GM18951 (cell line): ENCODE measurements around the gene DNAJC13.

ENCODE experiments used
- POLR2A ChIP-seq: IDR thresholded peaks from 4 replicates; pipeline ENCODE4 v1.6.1; 2011; ENCODE audit warnings: mild to moderate bottlenecking; ENCODE audit not compliant: insufficient read length, insufficient read depth; ENCODE audit errors: extremely low read depth
- in situ Hi-C: fragments of 300-500 bp; cut with MboI; formaldehyde crosslinking; loops from one replicate; pipeline ENCODE4 v1.12.0; 2022; ENCODE audit warnings: low sequenced_read_pairs, mixed read lengths, inconsistent platforms; ENCODE audit not compliant: unreplicated experiment

The DNAJC13 gene

GRCh38 chr3:132530624-132531023, 113.3 kb downstream of the DNAJC13 start:
- in situ Hi-C loops: no loop called here
- TF ChIP-seq POLR2A: no peak

- in situ Hi-C loops: no loop called here
- no peak for TF ChIP-seq POLR2A
These were observed 118.5 kb downstream of the DNAJC13 start for GRCh38 chr3:132535575-132536441.

DNA sequence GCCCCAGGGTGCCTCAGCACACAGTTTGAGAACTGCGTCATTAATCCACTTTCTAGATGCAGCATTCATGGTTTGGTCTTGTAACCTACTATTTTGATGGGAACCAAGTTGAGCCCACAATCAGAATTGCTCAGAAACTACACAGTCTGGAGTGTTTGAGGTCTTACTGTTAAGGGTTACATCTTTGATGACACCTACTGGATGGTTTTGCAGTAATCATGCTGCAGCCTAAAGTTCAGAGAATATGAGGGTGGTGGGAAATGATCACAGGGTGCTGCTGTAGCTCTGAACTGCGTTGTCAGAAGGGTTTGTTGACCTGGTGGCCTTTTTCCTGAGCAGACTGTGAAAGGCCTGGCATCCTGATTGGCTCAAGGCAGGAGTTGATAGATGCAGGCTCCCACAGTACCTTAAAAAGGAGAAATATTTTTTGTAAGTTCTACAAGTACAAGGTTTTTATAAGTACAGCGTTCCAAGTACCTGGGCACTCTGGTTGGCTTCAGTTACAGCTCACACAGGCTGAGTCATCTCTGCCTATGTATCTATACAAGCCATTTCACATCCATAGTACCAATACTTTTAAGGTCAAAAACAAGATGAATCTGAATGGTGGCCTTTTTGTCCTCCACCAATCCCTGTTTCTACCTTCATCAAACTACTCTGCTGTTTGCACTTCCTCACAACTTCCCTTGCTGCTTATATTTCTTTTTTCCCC, 119.3 kb downstream of the DNAJC13 start:
- in situ Hi-C loops: no loop called here
- no peak for TF ChIP-seq POLR2A

DNA sequence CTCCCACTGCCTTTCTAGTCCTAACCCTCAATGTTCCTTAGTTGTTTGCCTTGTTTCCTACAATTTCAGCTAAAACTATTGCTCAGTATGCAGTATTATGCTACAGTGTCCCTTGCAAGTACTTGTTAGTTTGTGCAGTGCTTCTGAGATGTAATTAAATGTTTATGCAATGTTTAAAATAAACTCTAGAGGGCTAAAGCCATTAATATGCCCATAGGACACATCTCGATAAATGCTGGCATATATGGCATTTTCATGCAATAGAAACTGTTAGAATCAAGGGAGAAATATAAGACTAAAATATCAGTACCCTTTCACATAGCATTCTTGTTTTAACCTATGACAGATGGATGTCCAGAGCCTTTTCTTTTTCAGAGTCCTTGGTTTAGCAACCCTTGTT, 120.0 kb downstream of the DNAJC13 start:
- no peak for TF ChIP-seq POLR2A
- in situ Hi-C loops: no loop called here

DNA sequence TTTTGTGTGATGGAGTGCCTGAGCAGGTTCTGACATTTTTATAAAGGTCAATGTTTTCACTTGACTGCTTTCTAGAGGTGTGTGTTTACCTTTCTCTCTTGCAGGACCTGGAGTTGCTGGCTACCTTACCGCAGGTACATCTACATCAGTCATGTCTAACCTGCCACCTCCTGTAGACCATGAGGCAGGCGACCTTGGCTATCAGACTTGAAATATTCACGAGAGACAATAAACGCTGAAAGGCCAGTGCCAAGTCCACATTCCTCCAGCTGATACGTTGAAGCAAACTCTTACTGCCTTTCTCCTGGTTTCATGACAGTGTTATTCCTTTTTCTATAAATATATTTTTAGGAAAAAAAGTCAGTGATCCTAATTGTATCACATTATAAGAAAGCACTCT, 120.8 kb downstream of the DNAJC13 start:
- TF ChIP-seq POLR2A: no peak
- in situ Hi-C loops: no loop called here

DNA sequence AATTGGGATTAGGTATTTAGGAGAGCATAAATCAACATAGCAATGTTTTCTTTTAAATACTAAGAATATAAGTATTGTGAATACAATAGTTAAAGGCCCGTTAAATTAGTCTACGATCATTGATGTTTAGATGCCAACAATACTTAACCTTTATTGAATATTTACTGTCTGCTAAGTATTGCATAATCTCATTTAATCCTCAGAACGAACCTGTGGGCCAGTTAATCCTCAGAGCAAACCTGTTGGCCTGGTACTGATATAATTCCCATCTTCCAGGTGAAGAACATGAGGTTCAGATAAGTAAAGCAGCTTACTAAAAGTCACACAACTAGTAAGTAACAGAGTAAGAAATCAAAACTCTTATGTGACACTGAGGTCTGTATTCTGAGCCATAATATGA, 122.4 kb downstream of the DNAJC13 start:
- in situ Hi-C loops: loop anchor here (5.0 kb wide), 1 partner anchor 108 kb away; no protein-coding TSS in a partner anchor
- no peak for TF ChIP-seq POLR2A

- no peak for TF ChIP-seq POLR2A
- in situ Hi-C loops: loop anchor here (5.0 kb wide), 1 partner anchor 105 kb away; no protein-coding TSS in a partner anchor
These were observed 125.3 kb downstream of the DNAJC13 start for GRCh38 chr3:132542577-132542976.

DNA sequence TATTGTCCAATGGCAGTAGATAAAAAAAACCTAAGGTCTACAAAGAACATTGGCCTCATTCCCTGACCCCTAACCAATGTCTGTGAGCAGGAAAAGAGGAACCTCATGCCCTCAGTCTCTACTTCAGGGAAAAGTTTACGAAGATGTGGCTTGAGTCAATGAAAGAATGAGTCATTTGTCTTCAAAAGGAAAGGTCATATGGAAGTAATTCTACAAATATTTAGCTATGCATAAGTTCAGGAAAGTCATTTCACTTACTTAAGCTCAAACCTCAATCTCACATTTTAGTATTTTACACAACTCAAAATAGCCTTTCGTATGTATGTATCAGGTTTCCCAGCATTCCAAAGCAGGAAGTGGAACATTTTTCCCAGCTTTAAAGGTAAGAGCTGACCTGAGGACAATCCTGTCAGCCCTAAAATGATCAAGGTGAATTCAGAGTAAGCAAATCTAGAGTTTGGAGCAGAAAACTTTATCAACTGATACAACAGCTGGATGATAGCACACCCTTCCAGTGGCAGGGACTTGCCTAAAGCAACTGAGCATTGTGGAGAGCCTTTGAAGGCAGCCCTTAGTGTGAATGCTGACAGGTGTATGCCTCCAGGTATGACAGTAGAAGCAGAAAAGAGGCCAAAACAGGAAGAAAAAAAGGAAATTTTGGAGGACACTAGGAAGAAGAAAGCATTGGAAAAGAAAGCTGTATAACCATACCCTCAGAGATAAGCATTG, 125.9 kb downstream of the DNAJC13 start:
- in situ Hi-C loops: loop anchor here (5.0 kb wide), 1 partner anchor 104 kb away; no protein-coding TSS in a partner anchor
- no peak for TF ChIP-seq POLR2A

DNA sequence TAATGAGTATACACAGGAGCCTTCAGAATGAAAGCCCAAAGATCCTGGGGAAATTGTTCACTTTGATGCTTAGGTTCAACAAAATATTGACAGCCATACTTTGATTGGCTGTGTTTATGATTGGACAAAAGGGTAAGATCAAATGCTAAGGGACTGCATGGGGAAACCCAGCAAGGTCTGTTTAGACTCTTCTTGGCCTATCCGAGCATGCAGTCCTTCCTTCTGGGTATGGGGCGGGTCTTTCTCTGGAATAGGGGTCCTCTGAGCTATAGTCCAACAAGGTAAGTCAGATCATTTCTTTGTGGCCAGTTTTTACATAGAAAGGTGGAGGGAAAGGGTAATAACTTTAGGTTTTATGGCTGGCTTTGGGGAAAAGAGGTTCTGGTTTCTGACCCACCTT, 126.8 kb downstream of the DNAJC13 start:
- no peak for TF ChIP-seq POLR2A
- in situ Hi-C loops: loop anchor here (5.0 kb wide), 1 partner anchor 103 kb away; no protein-coding TSS in a partner anchor

- in situ Hi-C loops: no loop called here
These were observed 128.2 kb downstream of the DNAJC13 start for GRCh38 chr3:132545471-132545870.

GRCh38 chr3:132549169-132549568, 131.9 kb downstream of the DNAJC13 start:
- no peak for TF ChIP-seq POLR2A
- in situ Hi-C loops: no loop called here

More at GRCh38 chr3:132545471-132545870, 128.2 kb downstream of the DNAJC13 start:
- TF ChIP-seq POLR2A: no peak

DNA sequence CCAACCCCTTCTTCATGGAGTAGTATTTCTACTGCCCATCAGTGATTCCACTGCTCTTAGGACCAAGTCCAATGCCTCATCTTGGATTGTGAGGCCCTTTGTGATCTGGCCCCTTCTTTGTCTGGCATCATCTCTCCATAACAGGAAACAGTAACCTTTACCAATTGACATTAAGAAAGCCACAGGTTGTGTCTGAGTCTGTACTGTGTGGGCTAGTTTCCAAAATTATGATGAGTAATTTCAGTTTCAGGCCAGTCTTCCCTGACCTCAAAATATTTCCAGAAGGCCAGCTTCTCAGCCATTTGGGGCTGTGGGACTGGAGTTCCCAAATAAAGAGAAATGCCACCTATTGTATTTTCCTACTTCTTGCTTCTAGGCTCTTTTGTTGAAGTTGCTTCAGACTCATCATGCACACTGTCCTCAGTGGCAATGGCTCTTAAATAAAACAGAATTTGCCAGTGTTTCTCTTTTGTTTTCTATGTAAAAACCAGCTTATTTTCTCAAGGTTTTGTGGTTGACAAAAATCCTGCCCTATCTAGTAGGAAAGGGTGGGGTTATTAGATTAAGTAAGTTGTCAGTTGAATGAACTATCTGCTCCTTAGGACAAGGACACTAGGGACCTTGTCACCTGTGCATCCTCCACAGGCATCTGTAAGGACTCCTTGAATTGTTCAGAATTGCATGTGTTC, 132.7 kb downstream of the DNAJC13 start:
- in situ Hi-C loops: no loop called here
- no peak for TF ChIP-seq POLR2A
